Neural progenitor cell (in vitro differentiated cells): ENCODE measurements around the gene TRAPPC11. TPM values are rescaled to one million over a fixed set of nuclear protein-coding genes. Genes with fewer than 3 reads are reported as not detected.
A peak's percentile ranks its signal among the peaks of the same experiment; 100 is the strongest.

Experiments used
- DNase-seq: peaks from one replicate; pipeline ENCODE4 v3.0.0-alpha.2; 2016; ENCODE audit warnings: low spot score
- H2AFZ ChIP-seq: fragments of 200-600 bp; sonication (generic); replicated peaks from 2 replicates; pipeline ENCODE4 v1.6.1; 2016; ENCODE audit warnings: antibody characterized with exemption
- H3F3A ChIP-seq: fragments of 200-600 bp; sonication (generic); 2 replicates; pipeline ENCODE4 v1.6.1; 2016; ENCODE audit warnings: antibody characterized with exemption, low read depth
- H3K27ac ChIP-seq: fragments of 200-600 bp; sonication (generic); 2 replicates; pipeline ENCODE4 v1.5.1; 2016; ENCODE audit warnings: mild to moderate bottlenecking
- H3K27me3 ChIP-seq: fragments of 200-600 bp; sonication (generic); 2 replicates; pipeline ENCODE4 v1.6.1; 2016; ENCODE audit warnings: mild to moderate bottlenecking, moderate library complexity
- H3K36me3 ChIP-seq: fragments of 200-600 bp; sonication (generic); 2 replicates; pipeline ENCODE4 v1.5.1; 2016
- H3K4me1 ChIP-seq: fragments of 200-600 bp; sonication (generic); 2 replicates; pipeline ENCODE4 v1.6.1; 2016; ENCODE audit warnings: mixed run types
- H3K4me2 ChIP-seq: fragments of 200-600 bp; sonication (generic); 2 replicates; pipeline ENCODE4 v1.6.1; 2016
- H3K4me3 ChIP-seq: fragments of 200-600 bp; sonication (generic); 2 replicates; pipeline ENCODE4 v1.5.1; 2016
- H3K79me2 ChIP-seq: fragments of 200-600 bp; sonication (generic); 2 replicates; pipeline ENCODE4 v1.6.1; 2016; ENCODE audit warnings: low read depth
- H3K9ac ChIP-seq: fragments of 200-600 bp; sonication (generic); 2 replicates; pipeline ENCODE4 v1.6.1; 2016
- H3K9me3 ChIP-seq: fragments of 200-600 bp; sonication (generic); 2 replicates; pipeline ENCODE4 v1.5.1; 2016; ENCODE audit warnings: low read depth
- H4K20me1 ChIP-seq: fragments of 200-600 bp; sonication (generic); 2 replicates; pipeline ENCODE4 v1.6.1; 2016; ENCODE audit warnings: low read depth
- H3K27ac Mint-ChIP-seq: 3 replicates; pipeline ENCODE4 v1.8.0; 2021; ENCODE audit warnings: mixed read lengths
- H3K27me3 Mint-ChIP-seq: 2 replicates; pipeline ENCODE4 v1.8.0; 2022; ENCODE audit warnings: low read depth, mild to moderate bottlenecking, inconsistent platforms, moderate library complexity, mixed read lengths; ENCODE audit not compliant: insufficient read depth
- H3K36me3 Mint-ChIP-seq: 3 replicates; pipeline ENCODE4 v1.8.0; 2021; ENCODE audit warnings: mixed read lengths
- H3K4me1 Mint-ChIP-seq: 3 replicates; pipeline ENCODE4 v1.8.0; 2021; ENCODE audit warnings: mixed read lengths
- H3K4me3 Mint-ChIP-seq: 3 replicates; pipeline ENCODE4 v1.8.0; 2021; ENCODE audit warnings: mild to moderate bottlenecking, moderate library complexity, mixed read lengths
- H3K9me3 Mint-ChIP-seq: 3 replicates; pipeline ENCODE4 v1.8.0; 2020; ENCODE audit warnings: mixed read lengths
- CTCF ChIP-seq: fragments of 200-600 bp; sonication (generic); IDR thresholded peaks from 2 replicates; pipeline ENCODE4 v1.5.1; 2017; ENCODE audit warnings: antibody characterized with exemption, mild to moderate bottlenecking
- EZH2 ChIP-seq: fragments of 200-600 bp; sonication (generic); IDR thresholded peaks from 2 replicates; pipeline ENCODE4 v1.6.1; 2017; ENCODE audit warnings: antibody characterized with exemption, mild to moderate bottlenecking, moderate library complexity
- EZH2phosphoT487 ChIP-seq: fragments of 200-600 bp; sonication (generic); IDR thresholded peaks from 2 replicates; pipeline ENCODE4 v1.6.1; 2017; ENCODE audit warnings: antibody characterized with exemption
- total RNA-seq: library from RNA; depleted of rRNA; stranded (reverse); fragments of >200 nt; gene quantifications from 2 replicates; pipeline ENCODE4 v1.2.3, GENCODE V29; 2015; ENCODE audit warnings: low replicate concordance

Gene TRAPPC11
- total RNA-seq, 1 donor from 2014 or later: 110 TPM

DNA sequence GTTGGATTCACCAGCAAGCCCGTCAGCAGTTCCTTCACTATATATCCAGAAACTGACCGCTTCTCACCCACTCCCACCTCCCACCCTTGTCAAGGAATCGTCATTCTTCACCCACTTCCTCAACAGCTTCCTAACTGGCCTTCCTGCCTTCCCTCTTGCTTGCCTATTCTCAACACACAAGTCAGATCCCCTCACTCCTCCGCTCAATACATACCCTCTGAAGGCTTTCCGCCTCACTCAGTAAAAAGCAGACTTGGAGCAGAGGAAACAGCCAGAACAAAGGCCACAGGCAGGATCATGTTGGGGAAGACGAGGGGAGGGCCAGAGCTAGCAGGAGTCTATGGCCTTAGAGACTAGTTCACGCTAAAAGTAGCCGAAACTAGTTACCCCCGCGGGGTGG lies 23.8 kb upstream of the TRAPPC11 start:
- Mint-ChIP-seq H3K36me3 (no peaks in the 10 kb centered on the region), H3K27ac (peak overlapping the region; percentile 81), H3K4me3 (peak overlapping the region; percentile 1), H3K4me1 (peaks cover 28% of the 10 kb centered on the region), H3K27me3 (peaks cover 2% of the 10 kb centered on the region), H3K9me3 (no peaks in the 10 kb centered on the region)
- peaks cover 15% of the 10 kb centered on the region for H3K4me1 ChIP-seq
- H2AFZ ChIP-seq: peak overlapping the region; percentile 93
- peak; percentile 73 for DNase-seq
- peak overlapping the region; percentile 75 for H3K27ac ChIP-seq
- H3K36me3 ChIP-seq: no peaks in the 10 kb centered on the region
- no peak overlapping the region for H3K9ac ChIP-seq
- peaks cover 12% of the 10 kb centered on the region for H3F3A ChIP-seq
- peak overlapping the region; percentile 56 for H3K4me2 ChIP-seq
- H3K4me3 ChIP-seq: no peak overlapping the region
- H3K9me3 ChIP-seq: no peaks in the 10 kb centered on the region
- no peaks in the 10 kb centered on the region for H4K20me1 ChIP-seq
- H3K27me3 ChIP-seq: no peaks in the 10 kb centered on the region
- H3K79me2 ChIP-seq: no peaks in the 10 kb centered on the region
- TF ChIP-seq EZH2 (no peak), EZH2phosphoT487 (no peak)

GRCh38 chr4:183635741-183636140 lies 23.4 kb upstream of the TRAPPC11 start:
- Histone ChIP-seq H3F3A (peaks cover 12% of the 10 kb centered on the region), H3K27me3 (no peaks in the 10 kb centered on the region), H3K27ac (no peak overlapping the region), H3K4me2 (peak overlapping the region; percentile 56), H3K9ac (no peak overlapping the region), H3K4me3 (no peak overlapping the region), H2AFZ (peak overlapping the region; percentile 47), H3K36me3 (no peaks in the 10 kb centered on the region), H4K20me1 (no peaks in the 10 kb centered on the region), H3K79me2 (no peaks in the 10 kb centered on the region), H3K4me1 (peaks cover 15% of the 10 kb centered on the region), H3K9me3 (no peaks in the 10 kb centered on the region)
- Mint-ChIP-seq H3K36me3 (no peaks in the 10 kb centered on the region), H3K9me3 (no peaks in the 10 kb centered on the region), H3K4me1 (peaks cover 28% of the 10 kb centered on the region), H3K4me3 (peak overlapping the region; percentile 2), H3K27me3 (no peaks in the 10 kb centered on the region), H3K27ac (no peak overlapping the region)
- no peak for DNase-seq
- TF ChIP-seq EZH2 (no peak), CTCF (no peak), EZH2phosphoT487 (no peak)

DNA sequence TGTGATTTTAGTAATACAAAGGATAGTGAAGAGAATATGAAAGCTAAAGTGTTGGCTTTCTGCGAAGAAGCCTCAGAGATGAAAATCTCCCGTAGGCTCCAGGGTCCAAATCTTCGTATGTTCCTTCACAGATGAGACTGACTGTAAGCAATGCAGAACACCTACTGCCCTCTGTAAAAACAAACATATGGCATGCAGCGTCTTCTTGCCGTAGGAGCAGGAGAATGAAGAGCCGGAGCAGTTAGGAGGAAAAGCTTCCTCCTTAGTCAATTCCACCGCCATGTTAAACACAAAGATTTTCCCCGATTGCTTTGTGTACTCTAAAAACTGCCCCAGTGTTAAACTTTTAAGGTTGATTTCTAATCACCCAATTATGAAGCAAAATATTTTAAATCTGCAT lies 22.6 kb upstream of the TRAPPC11 start:
- H2AFZ ChIP-seq: no peak overlapping the region
- Mint-ChIP-seq H3K27me3 (no peaks in the 10 kb centered on the region), H3K4me3 (no peak overlapping the region), H3K9me3 (no peaks in the 10 kb centered on the region), H3K27ac (no peak overlapping the region), H3K4me1 (peaks cover 28% of the 10 kb centered on the region), H3K36me3 (peaks cover 3% of the 10 kb centered on the region)
- no peaks in the 10 kb centered on the region for H4K20me1 ChIP-seq
- TF ChIP-seq CTCF (no peak), EZH2 (no peak), EZH2phosphoT487 (no peak)
- H3K27ac ChIP-seq: no peak overlapping the region
- H3K79me2 ChIP-seq: no peaks in the 10 kb centered on the region
- H3K4me2 ChIP-seq: no peak overlapping the region
- no peak overlapping the region for H3K9ac ChIP-seq
- H3K4me3 ChIP-seq: no peak overlapping the region
- H3F3A ChIP-seq: peaks cover 12% of the 10 kb centered on the region
- H3K36me3 ChIP-seq: no peaks in the 10 kb centered on the region
- H3K27me3 ChIP-seq: no peaks in the 10 kb centered on the region
- peaks cover 15% of the 10 kb centered on the region for H3K4me1 ChIP-seq
- no peaks in the 10 kb centered on the region for H3K9me3 ChIP-seq
- DNase-seq: no peak

DNA sequence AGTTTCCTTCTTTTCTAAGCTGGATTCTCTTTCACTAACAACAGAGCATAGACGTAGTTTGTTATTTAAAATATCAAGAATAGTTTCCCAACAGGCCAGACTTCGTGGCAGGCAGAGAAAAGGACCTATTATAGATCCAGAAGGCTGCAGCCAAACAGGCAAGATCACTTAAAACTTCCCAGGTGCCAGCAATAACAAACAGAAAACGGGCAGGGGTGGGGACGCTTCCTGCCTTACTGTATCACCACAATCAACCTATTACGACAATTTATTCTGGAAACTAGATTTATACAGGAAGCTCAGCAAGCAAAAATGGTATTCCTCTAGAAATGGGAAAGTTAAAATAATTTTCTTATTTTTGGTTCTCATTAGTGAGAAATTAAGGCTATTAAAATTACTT lies 22.2 kb upstream of the TRAPPC11 start:
- no peak for DNase-seq
- Mint-ChIP-seq H3K4me3 (no peak overlapping the region), H3K4me1 (peaks cover 28% of the 10 kb centered on the region), H3K36me3 (peaks cover 5% of the 10 kb centered on the region), H3K27ac (no peak overlapping the region), H3K27me3 (no peaks in the 10 kb centered on the region), H3K9me3 (no peaks in the 10 kb centered on the region)
- no peak overlapping the region for H3K9ac ChIP-seq
- no peak overlapping the region for H3K4me2 ChIP-seq
- TF ChIP-seq EZH2 (no peak), CTCF (no peak)
- H3K27ac ChIP-seq: no peak overlapping the region
- no peak overlapping the region for H3K4me3 ChIP-seq
- no peaks in the 10 kb centered on the region for H3K79me2 ChIP-seq
- no peaks in the 10 kb centered on the region for H3K9me3 ChIP-seq
- no peaks in the 10 kb centered on the region for H3K36me3 ChIP-seq
- H3K4me1 ChIP-seq: peaks cover 15% of the 10 kb centered on the region
- no peak overlapping the region for H2AFZ ChIP-seq
- no peaks in the 10 kb centered on the region for H4K20me1 ChIP-seq
- peaks cover 12% of the 10 kb centered on the region for H3F3A ChIP-seq
- H3K27me3 ChIP-seq: no peaks in the 10 kb centered on the region
